Fibroblast of villous mesenchyme (primary cell): ENCODE measurements around the gene RPL36A. TPM values are rescaled to one million over a fixed set of nuclear protein-coding genes. Genes with fewer than 3 reads are reported as not detected.

ENCODE experiments used
- DNase-seq: peaks from one replicate; pipeline ENCODE4 v3.0.0-alpha.2; 2010; ENCODE audit warnings: low read depth
- H3K4me3 ChIP-seq: 2 replicates; pipeline ENCODE4 v1.5.1; 2011; ENCODE audit warnings: low read depth, mild to moderate bottlenecking, low read length
- CTCF ChIP-seq: IDR thresholded peaks from 2 replicates; pipeline ENCODE4 v1.5.1; 2012; ENCODE audit warnings: low read depth, mild to moderate bottlenecking, low read length; ENCODE audit not compliant: insufficient read depth
- total RNA-seq: library from RNA; depleted of rRNA; stranded (reverse); fragments of >200 nt; gene quantifications from 2 replicates; pipeline ENCODE4 v1.2.3, GENCODE V29; 2012

Gene RPL36A
- total RNA-seq, 1 donor = 103 TPM

DNA sequence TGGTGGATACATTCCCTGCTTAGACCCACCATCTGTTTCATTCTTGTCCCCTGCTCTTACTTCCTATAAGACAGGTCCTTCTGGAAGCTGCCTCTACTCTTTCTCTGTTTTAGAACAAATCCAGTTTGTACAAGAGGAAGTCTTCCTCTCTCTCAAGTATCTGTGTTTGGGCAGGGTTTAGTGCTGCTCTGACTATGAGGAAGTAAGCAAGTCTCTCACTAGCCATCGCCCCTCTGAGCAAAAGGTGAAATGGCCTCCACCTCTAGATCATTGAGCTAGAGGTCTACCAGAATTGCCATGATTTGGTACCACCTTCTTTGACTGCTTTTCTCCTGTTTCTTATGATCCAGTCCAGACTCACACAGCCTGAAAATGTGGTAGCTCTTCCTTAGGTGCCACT is 13.3 kb upstream of the RPL36A start:
- no peak overlapping the region for H3K4me3 ChIP-seq
- no peak for DNase-seq
- TF ChIP-seq CTCF = no peak

- no peak for TF ChIP-seq CTCF
- H3K4me3 ChIP-seq = no peak overlapping the region
- DNase-seq = no peak
Observed at GRCh38 chrX:101383679-101384205, 7.1 kb upstream of the RPL36A start.

DNA sequence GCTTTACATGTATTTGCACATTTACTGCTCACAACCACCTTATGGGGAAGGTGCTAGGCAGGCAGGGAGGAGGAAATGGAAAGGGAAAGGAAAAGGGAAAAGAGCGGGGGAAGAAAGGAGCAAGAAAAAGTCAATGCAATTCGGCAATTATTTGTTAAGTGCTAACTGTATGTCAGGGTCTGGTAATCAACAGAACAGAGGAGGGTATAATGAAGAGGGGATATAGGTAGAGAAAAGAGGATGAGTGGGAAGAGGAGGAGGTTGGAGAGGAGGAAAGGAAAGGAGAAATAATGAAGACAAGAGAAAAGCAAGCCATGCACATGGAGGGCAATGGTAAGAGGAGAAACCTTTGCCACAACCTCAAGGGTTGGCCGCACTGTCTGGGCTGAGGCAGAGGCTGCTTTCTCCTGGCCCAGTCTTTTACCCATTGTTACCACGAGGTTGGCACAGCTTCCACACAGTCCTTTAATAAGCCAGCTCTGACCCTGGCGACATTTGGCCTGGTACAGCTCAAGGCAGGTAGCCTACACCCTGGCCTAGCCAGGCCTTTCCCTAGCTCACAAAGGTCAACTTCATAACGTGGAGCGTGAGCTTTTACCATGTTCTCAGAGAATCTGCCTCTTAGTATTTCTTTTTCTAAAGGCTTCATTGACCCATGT is 5.7 kb upstream of the RPL36A start:
- DNase-seq = no peak
- no peak for TF ChIP-seq CTCF

DNA sequence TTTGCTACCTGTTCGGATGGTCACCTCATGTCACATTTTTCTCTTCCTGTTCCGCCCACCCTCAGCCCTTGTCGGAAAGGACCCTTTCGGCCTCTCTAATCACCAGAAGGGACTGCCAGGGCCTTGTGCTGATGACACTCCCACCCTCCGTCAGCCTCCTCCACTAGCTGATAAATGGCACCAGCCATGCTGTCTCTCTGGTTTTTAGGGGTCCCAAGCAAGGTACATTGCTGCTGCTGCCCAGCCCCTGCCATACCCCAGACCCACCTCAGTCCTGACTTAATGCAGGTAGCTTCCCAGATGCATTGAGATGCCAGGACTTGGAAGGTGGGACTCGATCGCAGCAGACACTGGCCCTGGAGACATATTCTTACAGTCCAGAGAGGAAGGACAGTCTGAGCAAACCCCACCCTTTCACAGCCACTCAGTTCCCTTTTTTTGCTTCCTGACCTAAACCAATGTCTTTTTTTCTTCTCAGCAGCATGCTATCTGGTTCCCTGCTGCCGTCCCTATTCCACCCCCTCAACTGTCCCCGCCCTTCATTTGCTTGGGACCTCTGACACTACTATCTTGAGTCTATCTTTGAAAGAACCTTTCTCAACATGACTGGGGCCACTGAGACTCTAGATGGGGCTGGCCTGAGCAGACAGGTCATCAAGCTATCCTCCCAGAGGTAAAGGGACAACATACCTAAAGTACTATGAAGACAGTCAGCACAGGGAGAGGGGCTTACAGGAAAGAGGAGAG is 4.8 kb upstream of the RPL36A start, which contains the start of gene BTK:
Gene BTK (minus strand): TSS at position 397 of the 747 bp plus-strand sequence. CDS start 10,907 bp downstream, outside the sequence.
- TF ChIP-seq CTCF = no peak
- H3K4me3 ChIP-seq = no peak within 1 kb of the TSS
- DNase-seq = no peak

More for the DNA sequence above, 5.7 kb upstream of the RPL36A start:
- H3K4me3 ChIP-seq = no peak overlapping the region

GRCh38 chrX:101386542-101386885 is 4.3 kb upstream of the RPL36A start:
- no peak for TF ChIP-seq CTCF
- DNase-seq = no peak
- H3K4me3 ChIP-seq = no peak overlapping the region

GRCh38 chrX:101388604-101389003 is 2.2 kb upstream of the RPL36A start:
- no peak for TF ChIP-seq CTCF
- DNase-seq = no peak
- no peak overlapping the region for H3K4me3 ChIP-seq

- DNase-seq = no peak
- peak overlapping the region; percentile 74 for H3K4me3 ChIP-seq
- no peak for TF ChIP-seq CTCF
Observed at GRCh38 chrX:101391831-101392230, 1.0 kb downstream of the RPL36A start.
